HG03097 (cell line): ENCODE measurements around the gene NRG2.

Experiments used
- ATAC-seq: cut with Tn5 transposase; IDR thresholded peaks from one replicate; pipeline ENCODE4 v1.9.1; 2021; ENCODE audit not compliant: unreplicated experiment, low FRiP score

Gene NRG2

DNA sequence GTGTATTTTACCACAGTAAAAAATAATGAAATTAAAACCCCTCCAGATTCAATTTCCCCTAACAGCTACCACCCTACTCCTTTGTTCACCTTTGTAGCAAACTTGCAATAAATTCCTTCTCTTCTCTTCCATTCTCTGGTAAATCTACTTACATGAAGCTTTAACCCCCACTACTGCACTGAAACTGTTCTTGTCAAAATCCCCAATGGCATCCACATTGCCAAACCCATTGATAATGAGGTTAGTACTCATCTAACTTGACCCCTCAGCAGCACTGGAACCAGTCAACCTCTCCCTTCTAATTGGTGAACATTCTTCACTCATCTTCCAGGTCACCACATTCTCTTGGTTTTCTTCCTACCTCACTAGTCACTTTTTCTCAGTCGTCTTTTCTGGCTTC, 29.6 kb downstream of the NRG2 start:
- no peak for ATAC-seq

DNA sequence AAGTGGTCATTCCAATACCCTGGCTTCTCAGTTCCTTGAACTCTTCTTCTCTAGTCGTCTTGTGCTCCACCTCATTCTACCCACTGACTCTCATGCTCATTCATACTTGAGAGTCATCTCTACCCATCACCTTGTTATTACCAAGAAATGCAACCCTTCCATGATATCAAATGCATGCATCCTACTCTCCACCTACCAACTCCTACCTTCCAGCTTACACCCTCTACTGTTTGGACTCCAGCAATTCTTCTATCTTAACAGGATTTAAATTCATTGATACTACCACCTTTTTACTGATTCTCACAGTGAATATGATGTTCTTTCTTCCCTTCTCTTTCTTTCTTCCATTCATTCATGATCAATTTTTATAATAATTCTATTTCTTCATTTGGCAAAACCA, 30.7 kb downstream of the NRG2 start:
- ATAC-seq: no peak

DNA sequence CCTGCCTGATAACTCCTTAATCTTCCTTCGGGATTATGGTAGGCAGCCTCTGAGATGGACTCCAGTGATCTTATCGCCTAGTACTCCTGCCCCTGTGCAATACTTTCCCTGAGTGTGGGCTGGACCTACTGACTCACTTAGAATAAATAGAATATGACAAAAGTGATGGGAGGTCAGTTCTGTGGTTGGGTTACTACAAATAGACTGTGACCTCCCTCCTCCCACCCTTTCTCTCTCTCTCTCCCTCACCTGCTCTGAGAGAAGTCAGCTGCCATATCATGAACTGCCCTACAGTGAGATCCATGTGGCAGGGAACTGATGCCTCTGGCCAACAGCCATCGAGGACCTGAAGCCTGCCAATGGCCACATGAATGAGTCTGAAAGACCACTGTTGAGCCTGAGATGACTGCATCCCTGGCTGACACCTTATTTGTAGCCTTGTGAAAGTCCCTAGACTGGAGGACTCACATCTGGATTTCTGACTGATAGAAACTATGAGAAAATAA, 31.7 kb downstream of the NRG2 start:
- peak; percentile 68 for ATAC-seq

DNA sequence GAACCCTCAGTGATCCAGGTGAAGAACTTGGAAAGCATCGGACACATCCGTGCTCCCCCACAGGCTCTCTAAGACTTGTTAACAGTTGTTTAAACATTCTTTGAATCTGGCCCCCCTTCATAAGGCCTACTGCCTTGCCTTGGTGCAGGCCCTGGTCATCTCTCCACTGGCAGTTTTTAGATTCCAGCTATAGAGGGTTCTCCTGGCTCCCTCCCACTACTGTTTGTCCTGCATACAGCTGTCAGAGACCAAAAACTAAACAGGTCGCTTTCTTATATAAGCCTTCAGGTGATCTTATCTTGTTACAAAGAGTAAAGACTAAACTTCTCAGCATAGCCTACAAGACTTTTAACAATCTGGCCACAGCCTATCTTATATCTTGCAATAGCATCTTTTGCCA, 32.3 kb downstream of the NRG2 start:
- ATAC-seq: no peak

DNA sequence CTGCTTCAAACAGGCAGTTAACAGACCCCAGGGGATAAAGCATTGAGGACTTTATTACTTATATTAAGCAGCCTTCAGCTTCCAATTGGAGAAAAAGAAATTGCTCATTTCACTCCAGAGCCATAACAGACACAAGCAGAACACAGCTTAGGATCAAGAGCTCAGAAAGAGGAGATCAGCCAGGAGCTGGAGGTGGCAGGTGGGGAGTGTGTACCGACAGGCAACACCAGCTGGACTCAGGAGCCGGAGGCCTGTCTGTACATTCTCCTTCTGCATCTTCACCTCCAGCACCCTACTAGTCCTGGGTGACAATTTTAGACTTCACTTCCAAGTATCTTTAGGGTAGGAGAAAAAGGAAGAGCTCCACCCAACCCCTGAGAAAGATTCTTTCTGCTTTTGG, 35.8 kb downstream of the NRG2 start:
- no peak for ATAC-seq

DNA sequence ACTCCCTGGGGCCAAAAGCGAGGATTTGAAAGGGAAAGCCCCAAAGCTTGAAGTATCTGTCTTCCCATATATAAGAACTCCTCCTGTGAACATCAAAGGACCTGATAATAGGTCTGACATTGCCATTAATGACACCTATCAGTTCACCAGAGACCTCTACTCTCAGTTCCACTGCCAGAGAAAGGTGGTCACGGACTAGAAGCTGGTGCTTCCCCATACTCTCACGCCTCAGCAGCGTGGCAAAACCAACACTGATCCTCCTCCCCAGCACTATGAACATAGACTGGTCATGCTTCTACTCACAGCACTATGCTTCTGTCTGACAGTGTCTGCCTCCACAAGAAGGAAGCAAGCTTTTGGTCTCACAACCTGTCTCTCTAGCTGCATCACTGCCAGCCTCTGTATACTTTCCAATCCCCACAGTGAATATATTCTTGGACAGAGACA, 37.9 kb downstream of the NRG2 start:
- ATAC-seq: peak; percentile 92

DNA sequence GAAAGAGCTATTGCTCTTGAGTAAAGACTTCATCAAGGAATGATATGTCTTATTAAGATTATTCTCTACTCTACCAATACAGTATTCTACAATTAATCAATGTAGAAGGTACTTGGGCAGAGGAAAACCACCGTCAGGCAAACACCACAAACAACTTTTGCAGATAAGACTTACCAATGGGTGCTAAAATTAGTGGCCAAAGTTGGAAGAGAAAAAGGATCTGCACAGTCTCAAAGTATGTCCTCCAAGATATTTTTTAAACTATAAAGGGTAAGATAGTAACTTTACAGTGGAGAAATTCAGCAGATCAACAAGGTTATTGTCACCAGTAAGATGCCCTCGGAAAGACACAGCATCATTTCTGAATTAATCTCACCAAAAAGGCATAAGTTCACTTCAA, 38.9 kb downstream of the NRG2 start:
- ATAC-seq: no peak

DNA sequence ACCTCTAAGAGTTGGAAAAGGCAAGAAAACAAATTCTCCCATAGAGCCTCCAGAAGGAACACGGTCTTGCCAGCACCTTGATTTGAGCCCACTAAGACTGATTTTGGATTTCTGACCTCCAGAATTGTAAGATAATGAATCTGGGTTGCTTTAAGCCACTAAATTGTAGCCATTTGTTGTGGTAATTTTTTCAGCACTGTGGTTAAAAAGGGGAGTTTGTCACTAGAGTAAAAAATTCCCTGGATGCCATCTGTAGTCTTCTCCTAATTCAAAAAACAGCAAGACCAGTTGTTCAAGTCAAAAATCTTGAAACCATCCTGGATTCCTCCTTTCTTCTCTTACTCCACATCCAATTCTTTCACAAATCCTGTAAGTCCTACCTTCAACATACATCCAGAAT, 39.6 kb downstream of the NRG2 start:
- no peak for ATAC-seq

DNA sequence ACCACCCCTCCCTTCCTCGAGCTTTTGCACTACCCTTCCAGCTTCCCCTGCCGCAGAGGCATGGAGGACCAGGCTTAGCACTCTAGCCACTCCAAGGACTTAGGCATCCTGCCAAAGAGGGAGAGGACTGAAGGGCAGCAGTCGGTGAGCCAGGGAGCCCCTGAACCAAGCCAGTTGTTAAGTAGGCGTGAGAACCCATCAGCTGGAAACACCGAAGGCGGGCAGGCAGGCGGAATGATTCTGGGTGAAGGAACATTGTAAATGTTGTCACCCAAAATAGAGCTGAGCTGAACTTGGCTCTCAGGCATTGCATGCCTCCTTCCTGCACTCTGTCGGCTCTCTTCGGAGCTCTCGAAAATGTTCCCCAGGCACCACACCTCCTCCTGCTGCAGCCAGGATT, 42.8 kb downstream of the NRG2 start:
- ATAC-seq: no peak

DNA sequence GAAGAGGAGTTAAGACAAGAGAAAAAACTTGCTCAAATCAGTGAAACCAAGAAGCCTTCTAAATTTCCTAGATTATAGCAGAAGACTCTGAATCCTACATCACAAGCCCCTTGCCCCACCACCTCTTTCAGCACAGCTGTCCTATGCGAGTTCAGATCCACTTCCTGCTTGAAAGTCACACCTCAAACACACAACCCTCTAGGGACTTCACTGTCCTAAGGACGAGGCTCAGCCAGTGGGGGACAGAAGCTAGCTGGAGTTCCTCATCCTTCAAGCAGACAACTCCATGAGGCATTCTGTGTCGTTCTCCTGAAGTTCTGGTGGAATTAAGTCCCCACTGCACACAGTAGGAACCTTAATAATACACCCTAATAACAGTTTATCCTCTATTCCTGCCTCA, 44.3 kb downstream of the NRG2 start:
- ATAC-seq: no peak

DNA sequence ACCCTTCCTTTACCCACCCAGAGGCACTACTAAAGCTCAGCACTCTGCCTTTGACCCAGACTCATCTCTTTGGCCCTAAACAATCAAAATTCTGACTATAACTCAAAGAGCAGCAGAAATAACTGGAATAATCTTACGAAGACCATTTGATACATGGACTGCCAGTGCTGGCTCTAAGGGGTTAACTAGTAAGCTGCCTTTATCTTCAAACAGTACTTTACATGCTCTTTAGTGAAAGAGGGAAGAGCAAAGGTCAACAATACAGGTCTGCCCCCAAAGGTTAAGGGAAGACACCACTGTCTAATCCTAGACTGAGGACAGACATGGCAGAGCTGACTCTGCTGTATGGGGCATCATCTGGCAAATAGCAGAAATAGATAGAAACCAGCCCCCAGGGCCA, 45.8 kb downstream of the NRG2 start:
- ATAC-seq: no peak

DNA sequence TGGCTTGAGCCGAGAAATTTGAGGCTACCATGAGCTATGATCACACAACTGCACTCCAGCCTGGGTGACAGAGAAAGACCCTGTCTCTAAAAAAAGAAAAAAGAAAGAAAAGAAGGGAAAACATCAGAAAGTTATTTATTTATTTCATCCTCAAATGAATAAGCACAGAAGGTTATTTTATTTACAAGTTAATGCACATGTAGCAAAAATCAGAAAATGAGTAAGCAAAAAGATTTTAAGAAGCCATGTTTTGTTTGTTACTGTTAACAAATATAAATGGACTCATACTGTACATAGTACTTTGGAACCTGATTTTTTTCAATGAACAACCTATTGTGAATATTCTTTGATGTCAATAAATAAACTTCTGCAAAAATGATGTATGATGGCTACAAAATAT, 47.2 kb downstream of the NRG2 start:
- no peak for ATAC-seq

DNA sequence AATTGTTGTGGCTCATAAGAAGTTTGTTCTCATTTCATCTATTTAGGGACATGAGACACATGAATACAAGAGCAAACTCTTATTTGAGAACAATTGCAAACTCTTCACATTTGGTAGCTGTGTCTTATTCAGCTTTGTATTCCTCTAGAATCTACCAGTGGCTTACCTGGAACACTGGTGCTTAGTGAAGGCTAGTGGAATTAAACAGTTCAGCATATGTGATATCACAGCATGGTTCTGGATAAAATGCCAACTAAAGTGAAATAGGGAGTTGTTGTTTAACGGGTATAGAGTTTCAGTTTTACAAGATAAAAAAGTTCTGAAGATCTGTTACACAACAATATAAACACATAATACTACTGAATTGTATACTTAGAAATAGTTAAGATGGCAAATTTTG, 48.9 kb downstream of the NRG2 start:
- no peak for ATAC-seq

DNA sequence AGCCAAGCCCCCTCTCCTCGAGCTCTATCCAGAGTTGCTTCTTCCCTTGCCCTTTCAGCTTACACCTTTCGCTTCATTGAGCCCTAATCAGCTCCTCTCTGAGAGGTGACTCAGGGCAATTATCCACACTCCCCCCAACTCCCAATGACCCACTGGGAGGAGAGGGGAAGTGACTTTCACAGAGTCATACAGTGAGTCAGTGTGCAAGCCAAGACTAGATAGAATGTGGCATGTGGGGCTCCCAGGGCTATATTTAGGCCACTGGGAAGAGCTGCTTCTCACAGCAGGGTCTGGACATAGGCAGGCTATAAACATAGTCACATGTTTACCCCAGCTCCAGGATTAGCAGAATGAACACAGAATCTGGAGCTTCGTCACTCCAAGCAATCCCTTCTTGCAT, 57.4 kb downstream of the NRG2 start:
- ATAC-seq: no peak

DNA sequence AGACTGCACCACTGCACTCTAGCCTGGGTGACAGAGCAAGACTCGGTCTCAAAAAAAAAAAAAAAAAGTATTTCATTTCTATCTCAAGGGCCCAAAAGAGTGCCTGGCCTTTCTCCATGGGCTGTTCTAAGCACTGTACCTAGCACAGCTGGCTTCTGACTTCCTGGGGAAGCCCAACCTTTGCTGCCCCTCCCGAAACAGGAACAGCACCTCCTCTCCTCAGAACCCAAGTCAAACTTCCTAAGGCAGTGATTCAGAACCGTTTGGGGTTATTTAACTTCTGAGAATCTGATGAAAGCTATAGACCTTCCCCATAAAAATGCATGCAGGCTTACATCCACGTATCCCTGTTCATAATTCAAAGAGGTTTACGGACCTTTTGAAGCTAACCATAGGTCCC, 57.8 kb downstream of the NRG2 start:
- ATAC-seq: no peak

DNA sequence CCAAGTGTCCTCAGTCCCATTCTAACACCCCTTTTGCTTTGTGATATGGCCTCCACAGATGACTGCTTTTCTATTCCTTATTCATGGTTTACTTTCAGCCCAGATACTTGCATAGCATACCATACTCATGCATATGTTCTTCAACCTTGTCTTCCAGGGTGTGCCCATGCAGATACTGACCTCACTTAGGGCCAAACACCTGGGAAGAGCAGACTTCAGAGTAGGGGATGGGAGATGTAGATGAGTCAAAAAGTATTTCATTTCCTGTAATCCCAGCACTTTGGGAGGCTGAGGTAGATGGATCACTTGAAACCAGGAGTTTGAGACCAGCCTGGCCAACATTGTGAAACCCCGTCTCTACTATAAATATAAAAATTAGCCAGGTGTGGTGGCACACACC, 58.3 kb downstream of the NRG2 start:
- no peak for ATAC-seq

DNA sequence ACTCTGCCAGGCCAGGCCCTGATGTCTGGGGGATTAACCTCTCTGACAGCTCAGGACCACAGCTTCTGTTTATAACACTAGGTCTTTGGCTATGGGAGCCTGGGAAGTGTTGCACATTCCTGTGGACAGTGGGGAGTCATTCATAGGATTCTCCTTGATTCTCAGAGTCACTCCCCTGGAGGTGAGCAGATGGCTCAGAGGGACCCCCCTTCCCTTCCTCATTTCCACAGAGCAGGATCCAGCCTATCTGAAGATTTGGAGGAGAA, 60.2 kb downstream of the NRG2 start:
- no peak for ATAC-seq

DNA sequence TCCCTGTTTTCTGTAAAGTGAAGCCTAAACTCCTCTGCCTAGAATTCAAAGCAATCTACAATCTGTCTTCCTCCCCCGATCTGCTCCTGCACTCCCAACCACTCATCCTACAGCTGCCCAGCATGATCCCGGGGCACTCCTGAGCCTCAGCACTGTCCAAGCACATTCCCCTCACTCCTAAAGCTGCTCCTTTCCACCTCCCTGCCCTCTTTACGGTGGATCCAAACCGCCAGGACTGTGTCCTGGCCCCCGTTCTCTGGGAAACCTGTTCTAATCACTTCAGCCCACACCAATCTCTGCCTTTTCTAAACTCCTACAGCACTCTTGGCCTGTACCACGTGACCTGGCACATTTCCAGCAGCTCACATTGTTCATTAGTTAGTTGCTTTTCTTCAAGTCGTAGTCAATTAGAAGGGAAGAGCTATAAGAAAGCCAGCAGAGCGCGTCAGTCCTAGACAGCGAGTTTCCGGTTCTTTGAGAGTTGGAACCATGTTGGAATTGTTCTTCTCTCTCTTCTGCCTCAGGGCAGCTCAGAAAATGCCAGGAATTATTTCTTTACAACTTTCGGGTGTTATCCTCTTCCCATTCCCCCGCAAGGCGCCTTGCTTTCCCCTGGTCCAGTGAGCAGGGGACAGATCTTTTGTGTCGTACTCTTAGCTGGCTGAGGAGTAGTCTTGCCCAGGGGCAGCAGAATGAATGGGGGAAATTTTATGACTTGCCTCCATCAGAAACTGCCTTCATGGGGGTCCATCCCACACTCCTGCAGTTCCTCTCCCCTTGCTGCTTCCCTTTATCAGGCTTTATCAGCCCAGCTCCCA, 60.7 kb downstream of the NRG2 start:
- no peak for ATAC-seq

DNA sequence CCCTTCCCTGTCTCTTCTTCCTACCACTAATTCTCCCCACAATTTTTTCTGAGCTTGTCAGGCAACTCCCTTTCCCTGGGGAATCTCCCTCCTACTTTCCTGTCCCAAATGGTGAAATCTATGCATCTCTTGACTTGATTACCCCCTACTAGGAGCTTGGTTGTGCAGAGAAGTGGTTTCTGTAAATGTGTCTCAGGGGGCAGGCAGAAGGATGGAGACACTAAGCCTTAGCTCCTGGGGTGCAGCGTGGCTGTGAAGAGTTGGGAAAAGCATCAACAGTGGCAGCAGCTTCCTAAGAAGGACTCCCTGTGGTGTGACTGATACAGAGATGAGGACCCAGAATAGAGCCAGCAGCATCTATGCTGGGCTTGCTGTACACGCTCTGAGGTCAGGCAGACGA, 62.3 kb downstream of the NRG2 start:
- no peak for ATAC-seq

DNA sequence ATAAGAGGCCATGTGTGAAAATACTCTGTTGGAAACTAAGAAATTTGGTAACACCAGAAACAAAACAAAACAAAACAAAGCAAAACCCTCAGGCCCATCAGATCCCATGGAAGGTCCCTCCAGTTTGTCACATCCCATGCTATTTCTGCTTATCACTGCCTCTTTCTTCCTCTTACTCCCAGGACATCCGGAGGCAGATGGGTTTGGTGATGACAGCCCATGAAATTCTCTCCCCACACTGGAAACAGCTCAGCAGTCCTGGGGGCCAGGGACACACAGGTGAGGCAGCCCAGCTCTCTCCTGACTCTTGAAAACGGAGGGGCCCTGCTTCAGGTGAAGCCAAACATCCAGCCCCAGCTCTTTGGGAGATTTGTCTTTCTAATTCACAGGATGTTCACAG, 63.2 kb downstream of the NRG2 start:
- ATAC-seq: no peak

DNA sequence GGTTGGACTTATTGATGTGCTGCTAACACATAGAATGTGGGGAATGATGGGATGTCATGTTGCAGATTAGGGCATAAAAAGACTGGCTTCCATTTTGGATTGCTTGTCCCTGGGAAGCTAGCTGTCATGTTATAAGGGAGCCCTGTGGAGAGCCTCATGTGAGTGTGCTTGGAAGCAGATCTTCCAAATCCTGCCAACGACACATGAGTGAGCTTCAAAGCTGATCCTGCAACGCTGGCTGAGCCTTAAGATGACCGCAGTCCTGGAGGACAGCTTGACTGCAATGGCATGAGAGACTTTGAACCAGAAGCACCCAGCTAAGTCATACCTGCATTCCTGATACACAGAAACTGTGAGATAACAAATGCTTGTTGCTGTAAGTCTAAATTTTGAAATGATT, 63.6 kb downstream of the NRG2 start:
- ATAC-seq: no peak

DNA sequence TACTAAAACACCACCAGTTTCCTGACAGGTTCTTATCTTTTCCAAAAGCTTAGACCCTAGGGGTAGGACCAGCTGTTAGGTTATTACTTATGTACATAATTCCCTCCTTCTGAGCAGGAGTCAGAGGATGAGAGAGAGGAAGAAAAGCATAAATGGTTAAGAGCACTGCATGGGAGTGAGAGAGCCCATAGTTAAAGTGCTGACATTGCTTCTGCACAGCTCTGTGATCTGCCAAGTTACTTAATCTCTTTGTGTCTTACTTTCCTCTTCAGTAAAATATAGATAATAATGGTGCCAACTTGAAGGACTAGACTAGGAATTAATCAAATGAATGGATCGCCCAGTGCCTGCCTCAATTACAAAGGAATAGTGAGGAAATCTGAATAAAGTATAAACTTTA, 66.4 kb downstream of the NRG2 start:
- no peak for ATAC-seq

DNA sequence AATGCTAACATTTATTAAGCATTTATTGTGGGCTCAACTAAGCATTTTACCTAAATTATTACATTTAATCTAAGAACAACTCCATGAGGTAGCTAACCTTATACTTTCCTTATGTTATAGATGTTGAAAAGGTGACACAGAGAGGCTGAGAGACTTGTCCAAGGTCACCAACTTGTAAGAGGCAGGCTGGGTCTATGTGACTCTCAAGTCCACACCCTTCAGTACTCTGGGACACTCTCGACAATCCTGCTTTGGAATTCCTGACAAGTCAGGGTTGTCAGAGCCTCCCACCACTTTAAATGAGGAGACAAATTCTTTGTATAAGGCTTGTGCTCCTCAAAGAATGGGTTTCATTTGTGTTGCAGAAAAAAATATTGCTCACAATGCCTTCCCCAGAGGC, 67.2 kb downstream of the NRG2 start:
- no peak for ATAC-seq
